A549 treated with AZD2906 at 1 μM for 4 hours (cell line): ENCODE data around the gene TLCD3A. TPM values are rescaled to one million over a fixed set of nuclear protein-coding genes. Genes with fewer than 3 reads are reported as not detected.

Experiments
- total RNA-seq: library from RNA; stranded (reverse); fragments of 200-300 nt; extraction: Qiagen RNA extraction; gene quantifications from 5 replicates; pipeline ENCODE4 v1.2.3, GENCODE V29; 2022

Gene TLCD3A
- 52.0 to 58.2 TPM (median 57.0 TPM) in 5 replicates for total RNA-seq

GRCh38 chr17:732067-732901, at the start of gene TLCD3A:
Gene TLCD3A (plus strand): TSS chr17:732596. CDS start chr17:732648, 52 bp downstream.

DNA sequence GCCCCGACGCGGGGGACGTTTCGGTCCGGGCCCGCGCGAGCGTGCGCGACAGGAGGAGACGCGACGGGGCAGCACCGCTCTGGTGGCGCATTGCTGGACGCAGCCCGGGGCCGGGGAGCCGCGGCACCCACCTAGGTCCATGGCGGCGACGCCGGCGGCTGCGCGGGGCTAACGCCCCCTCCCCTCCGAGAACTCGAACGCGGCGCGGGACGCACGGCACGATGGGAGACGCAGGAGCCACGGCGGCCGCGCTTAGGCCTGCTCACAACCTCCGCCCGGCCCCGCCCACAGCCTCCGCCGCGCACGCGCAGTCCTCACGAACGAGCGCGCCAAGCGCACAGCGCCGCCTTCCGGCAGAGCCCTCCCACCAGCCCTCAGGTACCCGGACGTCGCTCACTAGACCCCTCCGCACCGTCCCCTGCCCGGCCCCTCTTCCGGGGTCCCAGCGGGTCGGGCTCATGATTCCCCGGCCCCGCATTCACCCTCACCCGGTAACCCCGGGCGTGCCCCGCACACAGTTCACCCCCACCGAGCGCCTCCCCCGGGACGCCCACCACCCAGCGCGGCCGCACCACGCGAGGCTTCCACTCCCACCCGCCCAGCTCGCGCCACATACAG, 19.7 kb downstream of the TLCD3A start, which contains the start of gene GEMIN4:
TSS of gene GEMIN4 (minus strand) at position 263 of the 618 bp plus-strand sequence. CDS start at position 141, 122 bp downstream.

GRCh38 chr17:781805-782731, 49.7 kb downstream of the TLCD3A start, which contains the start of the genes GLOD4 and MRM3:
Gene GLOD4 (minus strand): TSS chr17:782280. CDS start chr17:782255, 25 bp downstream.
Gene MRM3 (plus strand): TSS chr17:782353. CDS start chr17:782379, 26 bp downstream.

Other genes starting within 250 kb of the TLCD3A start
- gene VPS53, start 17.8 kb upstream of the TLCD3A start, total RNA-seq: 23.6 to 26.2 TPM (median 25.4 TPM) in 5 replicates
- 52.0 to 57.6 TPM (median 55.2 TPM) in 5 replicates for gene GEMIN4, start 19.7 kb downstream of the TLCD3A start, total RNA-seq
- 87.9 to 139 TPM (median 97.2 TPM) in 5 replicates for gene GLOD4, start 49.7 kb downstream of the TLCD3A start, total RNA-seq
- 41.0 to 48.3 TPM (median 43.3 TPM) in 5 replicates for gene MRM3, start 49.8 kb downstream of the TLCD3A start, total RNA-seq
- 21.5 to 27.5 TPM (median 23.4 TPM) in 5 replicates for gene NXN, start 247.2 kb downstream of the TLCD3A start, total RNA-seq